GM12878 (cell line): ENCODE data around the gene RBMS1. TPM values are rescaled to one million over a fixed set of nuclear protein-coding genes. Genes with fewer than 3 reads are reported as not detected.

Experiments
- ATAC-seq: fragments of 200-7000 bp; cut with Tn5 transposase; 3 replicates; pipeline ENCODE4 v1.9.1; 2020; ENCODE audit warnings: mild to moderate bottlenecking, moderate library complexity
- BruUV-seq: library from RNA; stranded (reverse); fragments of 400-500 nt; replicated peaks from 2 replicates; lab custom pipeline; 2021; lab: Mats Ljungman, UMichigan
- CTCF ChIA-PET: fragments of 300-600 bp; sonication (Branson Sonifier 250); formaldehyde crosslinking; extraction: SDS; loops from one replicate; lab custom pipeline; 2021; ENCODE audit warnings: inconsistent platforms; lab: Yijun Ruan, JAX
- POLR2A ChIA-PET: fragments of 350-600 bp; formaldehyde crosslinking; extraction: SDS; loops from one replicate; lab custom pipeline; 2021; ENCODE audit warnings: inconsistent platforms; lab: Charles Lee
- RAD21 ChIA-PET: fragments of 300-600 bp; sonication (Branson Sonifier 250); formaldehyde crosslinking; loops from one replicate; lab custom pipeline; 2023; ENCODE audit warnings: antibody characterized with exemption; ENCODE audit not compliant: unreplicated experiment; lab: Charles Lee
- SMC1A ChIA-PET: fragments of 300-600 bp; sonication (Branson Sonifier 250); formaldehyde crosslinking; loops from one replicate; lab custom pipeline; 2023; ENCODE audit not compliant: unreplicated experiment, uncharacterized antibody; lab: Charles Lee
- DNase-seq: peaks from one replicate; pipeline ENCODE4 v3.0.0-alpha.2; 2011; ENCODE audit warnings: low read depth, low spot score
- FAIRE-seq: peaks from 3 replicates; lab custom pipeline; 2011; peaks lifted over from hg19 to GRCh38; lab: Jason Lieb, UNC
- H2AFZ ChIP-seq: 2 replicates; pipeline ENCODE4 v1.6.0; 2011; ENCODE audit warnings: low read depth, low read length, control low read depth; ENCODE audit not compliant: control insufficient read depth
- H3K27ac ChIP-seq: 2 replicates; pipeline ENCODE4 v1.5.1; 2011; ENCODE audit warnings: control low read depth; ENCODE audit not compliant: control insufficient read depth, insufficient read depth
- H3K27me3 ChIP-seq, 2 experiments: replicated peaks in 1 of 2; 2 replicates each; pipeline versions ENCODE4 v1.6.0 to v1.6.1; 2011; ENCODE audit warnings: low read length in 1 of 2; ENCODE audit not compliant: control insufficient read depth in 2 of 2, insufficient read depth in 2 of 2
- H3K36me3 ChIP-seq, 2 experiments: 2 replicates each; pipeline ENCODE4 v1.5.1; 2011; ENCODE audit warnings: low read length in 1 of 2; ENCODE audit not compliant: control insufficient read depth in 2 of 2, insufficient read depth in 2 of 2
- H3K4me1 ChIP-seq: 2 replicates; pipeline ENCODE4 v1.6.1; 2011; ENCODE audit warnings: mild to moderate bottlenecking, low read length, moderate library complexity, mixed read lengths; ENCODE audit not compliant: control insufficient read depth, insufficient read depth
- H3K4me2 ChIP-seq: 2 replicates; pipeline ENCODE4 v1.6.0; 2011; ENCODE audit warnings: control low read depth; ENCODE audit not compliant: control insufficient read depth, insufficient read depth
- H3K4me3 ChIP-seq: fragments of 200-600 bp; sonication (generic); 2 replicates; pipeline ENCODE4 v1.5.1; 2016
- H3K79me2 ChIP-seq: 2 replicates; pipeline ENCODE4 v1.6.0; 2011; ENCODE audit warnings: low read length; ENCODE audit not compliant: control insufficient read depth, insufficient read depth
- H3K9ac ChIP-seq: 2 replicates; pipeline ENCODE4 v1.8.0; 2011; ENCODE audit warnings: low read length, control low read depth, mixed read lengths; ENCODE audit not compliant: control insufficient read depth, insufficient read depth
- H3K9me3 ChIP-seq: replicated peaks from 3 replicates; pipeline ENCODE4 v1.5.1; 2011; ENCODE audit warnings: mild to moderate bottlenecking, low read length; ENCODE audit not compliant: control insufficient read depth, insufficient read depth
- H4K20me1 ChIP-seq: 2 replicates; pipeline ENCODE4 v1.6.0; 2011; ENCODE audit not compliant: control insufficient read depth, insufficient read depth
- CEBPB ChIP-seq, 2 experiments: fragments of 150-350 bp in 1 of 2; IDR thresholded peaks; 2 replicates each; pipeline ENCODE4 v1.6.1; 2012 to 2014; ENCODE audit warnings: low read depth in 2 of 2, low read length in 2 of 2, borderline replicate concordance in 1 of 2, inconsistent platforms in 1 of 2
- CHD4 ChIP-seq: fragments of 200-600 bp; sonication (generic); IDR thresholded peaks from 2 replicates; pipeline ENCODE4 v1.6.1; 2016; ENCODE audit warnings: mild to moderate bottlenecking
- CTCF ChIP-seq, 3 experiments: IDR thresholded peaks in 2 of 3; conservative IDR thresholded peaks in 1 of 3; 2 replicates each; pipeline ENCODE4 v1.5.1; 2011; ENCODE audit warnings: low read depth in 3 of 3, low read length in 3 of 3, mild to moderate bottlenecking in 3 of 3, control low read depth in 2 of 3, moderate library complexity in 2 of 3, inconsistent platforms in 1 of 3, mixed read lengths in 1 of 3; ENCODE audit not compliant: control insufficient read depth in 2 of 3, insufficient read depth in 1 of 3; ENCODE audit errors: extremely low read depth in 1 of 3
- FOS ChIP-seq: IDR thresholded peaks from 3 replicates; pipeline ENCODE4 v1.6.1; 2011; ENCODE audit warnings: borderline replicate concordance; ENCODE audit not compliant: insufficient read length; ENCODE audit errors: extremely low read depth
- IKZF2 ChIP-seq, 2 experiments: fragments of 450-650 bp; IDR thresholded peaks; 2 replicates each; pipeline ENCODE4 v1.6.1; 2017; ENCODE audit warnings: mild to moderate bottlenecking in 2 of 2, moderate library complexity in 2 of 2
- IRF4 ChIP-seq: IDR thresholded peaks from 2 replicates; pipeline ENCODE4 v1.6.1; 2011; ENCODE audit warnings: low read depth, low read length
- MAX ChIP-seq: IDR thresholded peaks from 2 replicates; pipeline ENCODE4 v1.6.1; 2012; ENCODE audit warnings: low read depth, low read length, improper control_type of control experiment
- MTA3 ChIP-seq: IDR thresholded peaks from 2 replicates; pipeline ENCODE4 v1.6.1; 2012; ENCODE audit warnings: low read length, inconsistent platforms, borderline replicate concordance
- PML ChIP-seq: IDR thresholded peaks from 2 replicates; pipeline ENCODE4 v1.6.1; 2012; ENCODE audit warnings: low read length, inconsistent platforms
- POLR2AphosphoS2 ChIP-seq: IDR thresholded peaks from 2 replicates; pipeline ENCODE4 v1.6.1; 2011; ENCODE audit warnings: low read depth, mild to moderate bottlenecking, low read length, improper control_type of control experiment, moderate library complexity
- TBL1XR1 ChIP-seq: IDR thresholded peaks from 2 replicates; pipeline ENCODE4 v1.6.1; 2012; ENCODE audit warnings: low read depth, low read length, improper control_type of control experiment
- TCF7 ChIP-seq: IDR thresholded peaks from 2 replicates; pipeline ENCODE4 v1.6.1; 2014; ENCODE audit warnings: antibody characterized with exemption, borderline replicate concordance
- ZBTB4 ChIP-seq: fragments of 450-650 bp; formaldehyde crosslinking; IDR thresholded peaks from 2 replicates; pipeline ENCODE4 v1.4.0; 2022; ENCODE audit warnings: mild to moderate bottlenecking, moderate library complexity
- WGBS: methylation state at CpG from one replicate; pipeline ENCODE4 v1.1.6; 2016; ENCODE audit warnings: low lambda C conversion rate; ENCODE audit not compliant: insufficient replicate concordance, insufficient coverage; ENCODE audit errors: missing lambda C conversion rate; 5-methylcytosine and 5-hydroxymethylcytosine counted together
- in situ Hi-C: fragments of 300-500 bp; cut with MboI; formaldehyde crosslinking; loops from 9 replicates; pipeline ENCODE4 v1.14.3; 2018; ENCODE audit warnings: mixed read lengths
- intact Hi-C: fragments of 100-400 bp; cut with micrococcal nuclease; formaldehyde crosslinking; loops from one replicate; pipeline ENCODE4 v1.14.2; 2022; ENCODE audit not compliant: unreplicated experiment
- polyA plus RNA-seq, 11 experiments: library from polyadenylated mRNA; depleted of rRNA in 4 of 11; unstranded in 6 of 11; stranded (reverse) in 5 of 11; fragments of >200 nt; fragmentation: Nextera tagmentation in 4 of 11; fragmentation: Illumina TruSeq in 1 of 11; extraction: Ambion mirVana in 4 of 11; extraction: Trizol in 1 of 11; gene quantifications; 1 replicate in 1 of 11; 2 replicates in 10 of 11; pipeline versions ENCODE4 v1.2.1 to v1.2.3, GENCODE V29; 2011 to 2016; ENCODE audit warnings: inconsistent platforms in 2 of 11, missing spikeins in 2 of 11, low read depth in 1 of 11
- total RNA-seq, 4 experiments: library from RNA; depleted of rRNA in 3 of 4; stranded (reverse); fragments of >200 nt in 3 of 4; fragmentation: Illumina TruSeq in 1 of 4; extraction: Trizol in 1 of 4; gene quantifications; 2 replicates each; pipeline versions ENCODE4 v1.2.1 to v1.2.3, GENCODE V29; 2013 to 2021

The RBMS1 gene
- total and polyA plus RNA-seq, 10 of the 15 experiments (the other 5 are each of a cell fraction or from before 2014, with no cell fraction given): 0.04 to 0.31 (median 0.17) TPM; not detected in 1

- Histone ChIP-seq H3K9ac (no peak overlapping the region), H3K4me3 (no peak overlapping the region), H3K4me2 (no peak overlapping the region), H3K27ac (no peak overlapping the region), H3K79me2 (no peaks in the 10 kb centered on the region), H3K9me3 (no peaks in the 10 kb centered on the region), H4K20me1 (no peaks in the 10 kb centered on the region), H3K36me3 (no peaks in the 10 kb centered on the region), H2AFZ (no peak overlapping the region), H3K4me1 (no peaks in the 10 kb centered on the region), H3K27me3 (no peaks in the 10 kb centered on the region; a peak in 1 of 4 replicates)
- in situ Hi-C loops (no loop called here), intact Hi-C loops (no loop called here)
- DNase-seq: no peak
- TF ChIP-seq POLR2AphosphoS2: no peak
- TF ChIP-seq FOS: no peak
- TF ChIP-seq CHD4: no peak
- FAIRE-seq: no peak
- no TSS peak for BruUV-seq
- ChIA-PET CTCF (interaction anchor here (0.9 to 1.3 kb wide), 4 partner anchors 33 to 775 kb away, joined by 3 to 4 read pairs (median 4); no protein-coding TSS in a partner anchor), RAD21 (no interaction called here), POLR2A (interaction anchor here (0.6 kb wide), 1 partner anchor 177 kb away, joined by 4 read pairs; no protein-coding TSS in a partner anchor), SMC1A (interaction anchor here (0.9 to 2.6 kb wide), 3 partner anchors 11 to 35 kb away, joined by 3 to 5 read pairs (median 3); no protein-coding TSS in a partner anchor)
- no peak for ATAC-seq
- 33% methylated on average over 1 of the region's 1 CpG for WGBS
Observed at GRCh38 chr2:160289126-160289525, 204.5 kb downstream of the RBMS1 start.

GRCh38 chr2:160288324-160288723 lies 205.3 kb downstream of the RBMS1 start:
- no TSS peak for BruUV-seq
- WGBS: 0% methylated on average over 2 of the region's 2 CpGs
- TF ChIP-seq CEBPB (IDR thresholded peaks at IDR 0.05; ENCODE audit: borderline replicate concordance in 1 of 2, low read depth in 2 of 2, low read length in 2 of 2) (no peak), PML (no peak), IRF4 (no peak), CTCF (IDR thresholded peaks at IDR 0.05 in 2 of 3, conservative IDR thresholded peaks at IDR 0.05 in 1 of 3; ENCODE audit: control insufficient read depth in 2 of 3, extremely low read depth in 1 of 3, insufficient read depth in 1 of 3, low read depth in 3 of 3, low read length in 3 of 3) (no peak), TBL1XR1 (no peak), ZBTB4 (CRISPR knock-in tag) (no peak), TCF7 (no peak), MAX (no peak), IKZF2 (IDR thresholded peaks at IDR 0.05) (no peak), MTA3 (no peak)

More at GRCh38 chr2:160288324-160288723, 205.3 kb downstream of the RBMS1 start:
- Histone ChIP-seq H2AFZ (no peak overlapping the region), H3K4me3 (no peak overlapping the region), H3K4me2 (no peak overlapping the region), H3K9me3 (no peaks in the 10 kb centered on the region), H3K79me2 (no peaks in the 10 kb centered on the region), H3K36me3 (no peaks in the 10 kb centered on the region), H3K27ac (no peak overlapping the region), H3K9ac (no peak overlapping the region), H3K27me3 (no peaks in the 10 kb centered on the region; a peak in 1 of 4 replicates), H3K4me1 (no peaks in the 10 kb centered on the region), H4K20me1 (no peaks in the 10 kb centered on the region)
- DNase-seq: no peak
- intact Hi-C loops: no loop called here
- in situ Hi-C loops: no loop called here
- CTCF ChIA-PET: interaction anchor here (1.0 kb wide), 1 partner anchor 34 kb away, joined by 4 read pairs; no protein-coding TSS in a partner anchor
- SMC1A ChIA-PET: no interaction called here
- POLR2A ChIA-PET: no interaction called here
- ATAC-seq: no peak
- RAD21 ChIA-PET: no interaction called here
- no peak for FAIRE-seq
